ENCODE measurements around the gene KCNQ1.

KCNQ1 gene

DNA sequence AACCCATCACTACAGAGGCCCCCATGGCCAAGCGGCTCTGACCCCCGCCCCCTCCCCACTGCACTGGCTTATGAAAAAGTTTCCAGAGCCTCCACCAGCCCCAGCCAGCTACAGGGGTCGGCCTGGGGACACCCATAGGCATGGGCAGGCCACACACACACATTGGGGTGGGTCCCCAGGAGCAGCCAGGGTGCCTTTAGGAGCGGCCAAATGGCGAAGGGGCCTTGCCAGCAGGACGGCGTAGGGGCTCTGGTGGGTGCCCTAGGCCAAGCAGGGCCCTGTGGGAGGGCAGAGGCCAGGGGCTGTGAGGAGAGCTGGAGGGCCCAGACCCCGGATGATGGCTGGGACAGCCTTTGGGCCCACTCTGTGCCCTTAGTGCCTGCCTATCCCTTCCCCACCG is 34.2 kb upstream of the KCNQ1 start:
- no peak for FAIRE-seq
- DNase-seq (ENCODE audit: insufficient read length, low spot score) = no peak

DNA sequence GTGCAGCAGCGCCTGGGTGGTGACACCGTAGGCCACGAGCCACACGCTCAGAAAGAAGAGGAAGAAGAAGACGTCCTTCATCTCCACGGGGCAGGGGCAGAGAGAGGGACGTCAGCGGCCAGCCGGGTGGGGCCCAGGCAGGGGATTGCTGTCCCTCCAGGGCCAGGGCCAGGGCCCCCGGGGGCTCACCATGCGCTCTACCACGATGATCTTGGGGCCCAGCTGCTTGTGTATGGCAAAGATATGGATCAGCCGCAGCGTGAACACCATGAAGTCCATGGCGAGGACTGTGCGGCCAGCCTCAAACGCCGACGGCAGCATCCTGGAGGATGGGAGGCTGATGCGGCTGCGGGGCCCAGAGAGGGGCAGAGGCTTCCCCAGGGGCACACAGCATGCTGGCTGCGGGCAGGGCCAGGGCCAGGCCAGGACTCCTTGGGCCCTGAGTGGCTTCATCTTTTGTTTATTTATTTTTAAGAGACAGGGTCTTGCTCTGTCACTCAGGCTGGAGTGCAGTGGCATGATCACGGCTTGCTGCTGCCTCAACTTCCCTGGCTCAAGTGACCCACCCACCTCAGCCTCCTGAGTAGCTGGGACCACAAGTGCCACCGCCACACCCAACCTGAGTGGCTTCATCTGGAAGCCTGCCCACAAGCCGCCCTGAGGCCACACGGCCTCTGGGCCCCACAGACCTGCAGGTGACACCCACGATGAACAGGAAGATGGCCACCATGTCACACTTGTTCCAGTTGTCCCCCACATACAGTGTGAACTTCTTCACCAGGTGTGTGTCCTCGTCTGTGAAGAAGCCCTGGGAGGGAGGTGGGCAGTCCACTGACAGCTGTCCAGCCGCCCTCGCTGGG is 33.1 kb upstream of the KCNQ1 start:
- DNase-seq (ENCODE audit: insufficient read length, low spot score) (no peak), FAIRE-seq (no peak)

DNA sequence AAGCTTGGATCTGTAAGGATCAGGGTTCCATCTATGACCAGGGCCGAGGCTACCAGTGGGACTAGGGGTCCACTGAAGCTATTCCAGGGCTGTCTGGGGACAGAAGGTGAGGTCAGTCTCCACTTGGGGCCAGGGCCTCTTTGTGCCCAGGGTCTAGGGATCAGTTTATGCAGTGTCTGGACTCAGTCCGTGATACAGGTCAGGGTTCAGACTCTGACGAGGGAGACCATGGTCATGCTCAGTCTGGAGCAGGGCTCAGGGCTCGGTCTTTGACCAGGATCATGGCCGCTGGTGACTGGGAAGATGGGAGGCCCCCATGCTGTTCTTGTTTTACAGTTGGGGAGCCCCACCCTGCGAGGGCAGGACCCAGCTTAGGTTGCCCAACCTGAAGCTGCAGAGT is 32.5 kb upstream of the KCNQ1 start:
- FAIRE-seq = no peak
- DNase-seq (ENCODE audit: insufficient read length, low spot score) = no peak

DNA sequence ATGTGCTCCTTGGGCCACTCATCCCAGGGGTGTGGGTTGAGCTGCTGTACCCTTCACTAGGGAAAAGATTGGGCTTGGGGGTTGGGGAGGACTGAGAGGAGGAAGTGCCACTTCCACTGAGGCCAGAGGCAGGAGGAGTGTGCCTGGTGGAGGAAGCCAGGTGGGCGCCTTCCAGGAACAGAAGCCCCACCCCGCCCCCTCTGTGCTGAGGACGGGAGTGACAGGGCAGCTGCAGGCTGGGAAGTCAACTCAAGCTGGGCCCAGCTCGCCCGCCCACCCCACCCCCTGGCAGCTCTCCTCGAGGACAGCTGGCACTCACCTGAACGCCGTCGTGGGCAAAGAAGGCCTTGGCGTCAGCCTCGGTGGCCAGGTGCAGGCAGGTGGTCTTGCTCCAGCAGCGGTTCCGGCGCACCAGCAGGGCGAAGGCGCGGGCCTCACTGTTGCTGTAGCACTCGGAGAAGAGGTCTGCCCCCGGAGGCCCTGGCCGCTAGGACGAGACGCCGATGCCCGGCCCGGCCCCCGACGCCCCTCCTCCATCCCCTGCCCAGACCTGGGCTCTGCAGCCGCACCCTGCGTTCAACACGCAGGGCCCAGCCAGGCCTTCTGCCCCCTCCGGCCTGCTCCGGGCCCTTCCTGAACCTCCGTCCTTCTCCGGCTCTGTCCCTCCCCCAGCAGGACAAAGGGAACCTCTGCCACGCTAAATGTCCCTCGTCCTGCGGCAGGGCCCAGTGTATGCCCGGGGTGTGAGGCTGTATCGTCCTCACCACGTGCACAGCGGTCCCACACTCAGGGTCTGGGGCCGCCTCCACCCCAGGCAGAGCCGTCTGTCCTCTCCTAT is 30.8 kb upstream of the KCNQ1 start:
- FAIRE-seq (no peak), DNase-seq (ENCODE audit: insufficient read length, low spot score) (no peak)

DNA sequence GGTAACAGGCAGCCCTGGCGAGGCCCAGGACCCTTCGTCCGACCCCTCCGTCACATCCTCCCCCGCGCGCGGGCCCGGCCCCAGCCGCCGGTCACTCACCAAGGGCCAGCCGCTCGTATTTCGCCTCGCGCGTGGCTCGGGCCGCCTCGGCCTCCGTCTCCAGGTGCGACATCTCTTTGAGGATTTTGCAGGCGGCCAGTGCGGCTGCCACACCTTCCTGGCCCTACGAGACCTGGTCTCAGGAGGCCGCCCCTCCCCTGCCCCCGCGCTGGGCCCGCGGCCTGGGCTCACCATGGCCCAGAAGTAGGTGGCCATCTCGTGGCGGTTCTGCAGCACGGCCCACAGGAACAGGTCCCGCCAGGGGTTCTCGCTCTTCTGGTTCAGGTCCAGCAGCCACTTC is 30.2 kb upstream of the KCNQ1 start:
- FAIRE-seq (no peak), DNase-seq (ENCODE audit: insufficient read length, low spot score) (no peak)

DNA sequence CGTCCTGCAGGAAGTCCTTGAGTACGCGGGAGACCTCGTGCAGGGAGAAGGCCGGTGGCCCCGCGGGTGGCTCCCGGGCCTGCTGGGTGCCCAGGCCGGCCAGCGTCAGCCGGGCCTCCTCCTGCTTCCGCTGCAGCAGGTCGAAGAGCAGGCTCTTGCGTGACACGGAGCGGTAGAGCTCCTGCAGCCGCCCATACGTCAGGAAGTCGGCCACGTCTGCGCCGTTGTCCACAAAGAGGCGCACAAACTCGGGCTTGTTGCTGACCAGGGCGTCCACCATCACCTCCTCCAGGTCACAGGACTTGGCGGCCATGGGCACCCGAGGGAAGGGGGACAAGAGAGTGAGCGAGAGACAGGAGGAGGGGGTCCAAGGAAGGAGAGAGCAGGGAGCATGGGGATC is 29.6 kb upstream of the KCNQ1 start:
- FAIRE-seq (no peak), DNase-seq (ENCODE audit: insufficient read length, low spot score) (no peak)

DNA sequence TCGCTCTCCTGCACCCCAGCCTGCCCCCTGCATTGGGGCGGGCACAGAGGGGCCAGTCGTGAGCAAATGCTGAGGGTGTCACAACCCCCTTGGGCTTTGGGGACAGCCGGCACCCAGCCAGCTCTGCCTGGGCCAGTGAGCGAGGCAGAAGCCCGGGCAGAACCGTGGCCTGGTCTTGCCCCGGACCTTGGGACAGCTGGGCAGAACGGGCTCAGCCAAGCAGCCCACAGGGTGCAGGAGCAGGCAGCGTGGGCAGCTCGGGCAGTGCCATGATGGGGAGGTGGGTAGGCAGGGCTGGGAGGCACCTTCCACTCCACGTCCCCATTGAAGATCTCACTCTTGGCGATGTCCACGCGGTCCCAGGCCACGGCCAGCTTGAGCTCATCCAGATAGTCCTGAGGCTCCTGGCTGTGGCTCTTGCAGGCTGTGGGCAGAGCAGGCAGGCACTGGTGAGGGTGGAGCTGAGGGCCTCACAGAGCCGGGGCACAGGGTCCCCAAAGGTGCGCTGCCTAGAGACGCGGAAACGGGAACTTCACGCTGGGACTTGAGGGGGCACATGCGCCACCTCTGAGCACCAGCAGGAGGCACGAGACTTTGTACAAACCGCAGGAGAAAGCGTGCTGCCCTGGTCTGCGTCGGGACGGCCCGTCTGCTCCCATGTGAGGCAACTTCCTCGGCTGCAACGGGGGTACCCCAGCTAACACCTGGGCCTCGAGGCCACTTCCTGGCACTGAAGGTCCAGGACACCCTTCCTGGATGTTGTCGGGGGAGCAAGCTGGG is 29.0 kb upstream of the KCNQ1 start:
- no peak for DNase-seq (ENCODE audit: insufficient read length, low spot score)
- FAIRE-seq = no peak

DNA sequence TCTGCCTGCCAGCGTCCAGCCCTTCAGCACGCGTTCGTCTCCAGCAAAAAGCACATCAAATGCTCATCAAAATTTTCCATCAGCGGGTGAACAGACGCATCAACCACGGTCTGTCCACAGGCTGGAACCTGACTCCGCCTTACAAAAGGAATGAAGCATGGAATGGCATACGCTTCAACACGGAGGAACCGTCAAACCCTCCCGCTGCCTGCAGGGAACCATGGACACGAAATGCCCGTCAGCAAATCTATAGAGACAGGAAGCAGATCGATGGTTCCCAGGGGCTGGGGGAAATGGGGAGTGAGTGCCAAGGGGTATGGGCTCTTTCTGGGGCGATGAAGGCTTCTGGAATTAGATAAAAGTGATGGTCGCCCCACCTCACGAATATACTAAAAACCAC is 28.0 kb upstream of the KCNQ1 start:
- DNase-seq (ENCODE audit: insufficient read length, low spot score) (no peak), FAIRE-seq (no peak)

DNA sequence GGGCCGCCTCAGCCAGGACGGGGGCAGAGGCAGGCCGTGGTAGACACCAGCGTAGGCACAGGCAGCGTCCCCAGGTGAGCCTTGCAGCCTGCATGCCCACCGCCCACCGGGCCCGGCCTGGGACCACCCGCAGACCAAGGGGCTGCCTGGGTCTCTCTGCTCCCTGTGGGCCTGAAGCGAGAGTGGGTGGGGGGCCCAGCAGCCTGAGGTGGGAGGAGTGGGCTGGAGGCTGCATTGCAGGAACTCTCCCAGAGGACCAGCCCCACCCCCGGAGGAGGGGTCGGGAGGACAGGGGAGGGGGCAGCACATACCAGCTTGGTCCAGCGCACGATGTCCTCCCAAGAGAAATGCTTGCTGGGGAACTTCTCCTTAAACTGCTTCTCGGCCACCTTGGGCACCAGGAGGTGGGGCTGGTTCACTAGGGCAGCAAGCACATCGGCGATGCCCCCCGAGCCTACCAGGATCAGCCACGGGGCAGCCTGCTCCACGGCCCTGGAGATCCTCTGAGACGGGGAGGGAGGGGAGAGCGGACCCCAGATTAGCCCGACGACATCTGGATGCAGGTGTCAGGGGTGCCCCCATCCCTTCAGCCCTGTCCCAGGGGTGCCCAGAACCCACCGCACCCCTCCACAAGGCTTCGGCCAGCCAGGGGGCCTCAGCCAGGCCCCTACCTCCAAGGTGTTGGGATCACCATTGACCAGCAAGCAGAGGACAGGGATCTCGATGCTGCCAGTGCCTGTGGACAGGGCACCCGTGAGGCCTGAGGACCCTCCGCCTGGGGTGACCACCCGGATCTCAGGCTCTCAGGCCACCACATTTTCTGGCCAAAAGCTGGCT is 26.7 kb upstream of the KCNQ1 start:
- no peak for DNase-seq (ENCODE audit: insufficient read length, low spot score)
- no peak for FAIRE-seq

DNA sequence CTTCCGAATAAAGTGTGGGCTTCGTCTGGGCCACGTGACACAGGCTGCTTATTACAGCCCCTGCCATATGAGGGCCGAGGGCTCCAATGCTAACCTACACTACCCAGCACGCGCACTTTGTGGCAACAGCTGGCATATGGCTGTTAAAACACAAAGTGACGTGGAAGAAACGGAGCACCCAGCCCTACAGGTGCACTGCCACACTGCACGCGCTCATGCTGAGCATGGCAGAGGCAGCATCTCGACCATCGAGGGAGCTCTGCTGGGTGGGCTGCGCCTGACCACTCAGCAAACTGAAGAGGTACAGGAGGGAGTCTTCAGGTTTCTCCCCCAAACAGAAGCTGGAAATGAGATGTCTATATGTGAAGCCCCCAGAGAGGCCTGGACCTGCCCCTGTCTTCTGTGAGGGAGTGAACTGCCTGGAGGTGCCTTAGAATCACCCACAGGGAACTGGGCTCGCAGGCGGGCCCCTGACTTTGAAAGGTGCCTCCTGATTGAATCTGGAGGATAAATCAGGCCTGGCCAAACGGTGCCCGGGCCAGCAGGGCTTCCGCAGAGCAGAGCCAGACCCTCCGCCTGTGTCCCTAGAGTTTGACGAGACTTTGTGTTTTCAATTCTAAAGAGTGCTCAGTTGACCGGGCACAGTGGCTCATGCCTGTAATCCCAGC is 26.0 kb upstream of the KCNQ1 start:
- no peak for FAIRE-seq
- DNase-seq (ENCODE audit: insufficient read length, low spot score) = no peak

DNA sequence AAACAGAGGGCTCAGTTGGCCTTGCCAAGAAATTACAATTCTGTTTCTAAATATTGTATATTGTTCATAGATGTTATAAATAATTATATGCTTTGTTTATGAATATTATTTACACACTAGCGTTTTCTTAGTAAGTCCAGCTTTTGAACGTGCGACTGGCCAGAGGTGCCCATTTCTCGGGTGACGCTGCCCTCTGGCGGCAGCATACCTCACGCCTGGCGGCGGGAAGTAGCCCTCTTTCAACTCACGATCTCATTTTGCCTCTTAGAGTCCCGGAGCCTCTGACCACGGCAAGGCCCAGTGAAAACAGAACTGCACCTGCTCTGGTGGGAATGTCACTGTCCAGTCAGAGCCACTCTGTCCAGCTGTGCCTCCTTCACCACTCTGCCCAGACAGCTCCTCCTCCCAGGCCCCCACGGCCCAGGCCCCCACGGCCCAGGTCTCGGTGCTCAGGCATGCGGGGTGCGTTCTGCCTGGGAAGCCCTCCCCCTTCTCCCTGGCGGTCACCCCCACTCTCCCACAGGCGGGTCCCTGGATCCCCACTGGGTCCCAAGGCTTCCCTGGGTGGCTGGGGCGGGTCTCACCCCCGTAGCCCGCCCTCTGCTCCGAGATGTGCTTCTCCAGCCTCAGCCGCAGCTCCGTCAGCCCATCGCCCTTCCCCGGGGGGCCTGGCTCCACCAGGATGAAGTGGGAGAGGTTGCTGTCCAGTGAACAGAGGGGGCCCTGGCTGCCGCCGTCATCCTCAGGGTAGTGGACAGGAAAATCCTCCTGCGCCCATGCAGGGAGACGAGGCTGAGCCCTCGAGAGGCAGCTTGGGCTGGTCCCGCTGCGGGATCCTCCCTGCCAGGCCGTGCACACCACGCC is 24.9 kb upstream of the KCNQ1 start:
- FAIRE-seq = peak; percentile 40
- DNase-seq (ENCODE audit: insufficient read length, low spot score) = peak; percentile 79

DNA sequence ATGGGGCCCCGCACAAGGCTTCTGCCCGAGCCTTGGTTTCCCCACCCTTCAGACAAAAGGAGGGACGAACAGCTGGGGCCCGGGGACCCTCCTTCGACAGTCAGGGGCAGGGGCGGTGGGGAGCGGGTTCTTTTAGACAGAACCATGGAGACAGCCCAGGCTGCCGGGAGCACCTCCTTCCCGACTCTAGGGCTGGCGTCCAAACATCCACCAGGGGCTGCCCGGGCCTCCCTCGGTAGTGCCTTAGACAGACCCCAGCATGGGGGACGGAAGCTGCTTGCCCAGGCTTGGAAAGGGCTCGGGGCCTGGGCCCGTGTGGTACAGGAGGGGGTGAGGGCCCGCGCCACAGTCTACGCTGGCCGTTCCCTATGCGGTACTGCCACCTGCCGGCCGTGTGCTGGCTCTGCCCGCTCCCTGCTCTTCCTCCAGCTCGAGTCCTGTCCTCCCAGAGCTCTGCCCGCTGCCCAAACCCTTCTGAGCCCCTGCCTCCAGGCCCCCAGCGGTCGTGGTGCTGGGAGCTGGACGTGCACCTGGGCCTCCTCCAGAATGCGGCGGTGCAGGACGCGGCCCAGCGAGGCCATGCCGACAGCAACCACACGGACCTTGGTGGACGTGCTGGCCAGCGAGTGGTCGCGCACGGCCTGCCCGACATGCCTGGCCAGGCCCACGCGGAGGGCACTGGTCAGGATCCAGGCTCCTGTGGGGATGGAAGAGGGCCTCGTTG is 24.1 kb upstream of the KCNQ1 start:
- FAIRE-seq = peak; percentile 87
- peak; percentile 90 for DNase-seq (ENCODE audit: insufficient read length, low spot score)

DNA sequence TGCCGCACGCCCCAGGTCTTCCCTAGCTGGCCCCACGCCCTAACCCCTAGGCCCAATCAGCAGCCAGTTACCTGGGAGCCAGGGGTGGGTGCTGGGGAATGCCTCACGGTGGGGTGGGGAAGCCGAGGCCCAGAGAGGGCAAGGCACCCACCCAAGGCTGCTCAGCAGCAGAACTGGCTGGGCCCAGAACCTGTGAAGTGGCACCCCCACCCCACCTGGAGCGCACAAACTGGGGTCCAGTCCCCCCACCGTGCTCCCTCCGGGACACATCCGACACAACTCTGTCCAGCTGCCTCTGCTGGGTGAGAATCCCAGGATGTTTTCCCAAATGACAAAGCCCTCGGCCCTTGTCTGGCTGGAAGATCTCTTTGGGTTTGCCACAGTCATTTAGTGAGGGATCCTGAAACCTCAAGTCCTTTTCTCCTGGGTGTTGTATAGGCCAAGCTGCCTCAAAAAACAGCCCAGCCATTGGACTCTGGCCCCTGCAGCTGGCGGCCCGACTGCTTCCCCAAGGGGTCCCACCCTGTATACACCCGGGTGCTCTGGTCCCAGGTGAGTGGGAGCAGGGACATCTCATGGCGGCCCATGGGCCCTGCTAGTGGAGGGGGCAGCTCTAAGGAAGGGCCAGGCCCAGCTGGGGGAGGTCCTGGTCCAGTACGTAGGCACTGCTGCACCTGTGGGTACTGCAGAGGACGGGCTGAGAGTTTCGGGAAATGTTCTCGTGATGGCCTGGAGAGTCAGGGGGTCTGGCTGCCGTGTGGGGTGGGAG is 23.4 kb upstream of the KCNQ1 start:
- DNase-seq (ENCODE audit: insufficient read length, low spot score) (no peak), FAIRE-seq (no peak)

DNA sequence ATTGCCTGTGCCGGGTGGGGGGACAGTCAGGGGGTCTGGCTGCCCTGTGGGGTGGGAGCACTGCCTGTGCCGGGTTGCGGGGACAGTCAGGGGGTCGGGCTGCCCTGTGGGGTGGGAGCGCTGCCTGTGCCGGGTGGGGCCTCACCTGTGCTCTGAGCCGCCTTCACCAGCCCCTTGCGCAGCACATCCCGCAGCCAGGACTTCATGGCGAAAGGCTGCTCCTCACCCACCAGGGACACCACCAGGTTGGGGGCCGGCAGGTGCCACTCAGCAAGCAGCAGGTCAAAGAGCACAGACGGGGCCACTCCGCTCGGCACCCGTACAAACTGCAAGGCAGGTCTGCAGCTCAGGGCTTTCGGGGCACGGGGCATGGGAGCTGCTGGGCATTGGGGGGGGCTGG is 22.8 kb upstream of the KCNQ1 start:
- FAIRE-seq (no peak), DNase-seq (ENCODE audit: insufficient read length, low spot score) (no peak)

DNA sequence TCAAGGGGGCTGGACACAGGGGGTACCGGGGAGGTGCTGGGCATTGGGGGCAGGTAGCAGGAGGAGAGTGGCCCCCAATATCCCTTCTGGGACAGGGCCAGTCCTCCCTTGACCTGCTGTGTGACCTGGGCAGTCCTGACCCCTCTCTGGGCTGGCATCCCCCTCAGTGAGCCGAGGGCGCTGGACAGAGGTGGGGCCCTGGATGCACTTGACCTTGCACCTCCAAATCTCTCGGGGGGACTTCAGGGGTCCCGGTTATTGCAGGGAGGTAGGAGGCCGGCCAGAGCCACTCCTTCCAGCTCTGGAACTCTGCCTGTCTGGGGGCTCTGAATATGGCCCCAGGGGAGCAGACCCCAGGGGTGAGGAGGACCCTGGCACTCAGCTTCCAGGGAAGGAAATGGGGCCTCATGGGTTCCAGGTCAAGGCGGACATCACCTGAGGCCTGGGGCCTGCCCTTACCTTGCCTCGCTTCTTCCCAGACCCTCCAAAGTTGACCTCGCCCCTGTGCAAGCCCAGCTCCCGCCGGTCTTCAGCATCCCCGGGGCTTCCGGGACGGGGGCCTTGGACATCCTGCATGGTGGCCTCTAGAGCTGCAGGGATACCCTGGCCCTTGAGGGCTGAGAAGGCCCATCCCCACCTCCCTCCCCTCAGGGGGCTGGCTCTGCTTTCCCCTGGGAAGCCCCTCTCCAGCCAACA is 22.2 kb upstream of the KCNQ1 start:
- DNase-seq (ENCODE audit: insufficient read length, low spot score) (no peak), FAIRE-seq (no peak)

DNA sequence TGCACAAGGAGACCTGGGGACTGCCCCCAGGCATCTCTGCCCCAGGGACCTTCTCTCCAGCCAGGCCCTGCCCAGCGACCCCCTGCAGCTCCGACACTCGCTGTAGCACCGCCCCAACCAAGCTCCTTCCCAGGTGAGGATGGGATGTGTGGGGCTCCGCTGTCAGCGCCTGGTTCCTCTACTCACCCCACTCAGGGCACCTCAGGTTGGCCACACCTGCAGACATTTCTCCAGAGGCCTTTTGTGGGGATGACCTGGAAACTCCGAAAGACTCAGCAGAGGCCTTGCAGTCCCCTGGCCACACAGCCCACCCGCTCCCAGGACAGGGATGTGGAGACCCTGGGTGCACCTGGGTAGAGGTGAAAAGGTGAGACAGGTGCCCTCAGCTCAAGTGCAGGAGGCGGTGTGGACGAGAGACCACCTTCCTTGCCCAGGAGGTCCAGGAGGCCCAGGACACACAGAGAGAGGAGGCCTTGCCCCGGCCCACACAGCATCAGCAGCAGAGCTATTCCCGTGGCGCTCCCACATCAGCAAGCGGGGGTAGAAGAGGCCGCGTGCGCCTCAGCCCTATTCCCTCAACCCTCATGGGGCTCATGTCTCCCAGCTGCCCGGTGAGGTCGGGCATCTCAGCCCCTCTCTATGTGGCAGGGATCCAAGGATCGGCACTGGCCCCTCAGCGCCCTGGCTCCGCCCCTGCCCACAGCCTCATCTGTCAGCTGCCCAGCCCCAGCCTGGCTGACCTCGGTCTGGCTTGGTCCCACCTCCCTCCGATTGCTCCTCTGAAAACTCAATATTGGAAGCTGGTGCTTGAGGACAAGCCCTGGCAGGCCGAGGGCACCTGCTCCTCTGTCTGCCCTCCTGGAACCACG is 21.4 kb upstream of the KCNQ1 start:
- DNase-seq (ENCODE audit: insufficient read length, low spot score) = no peak
- FAIRE-seq = no peak

All from HTR-8/SVneo (cell line).